Natural killer cell (primary cell): ENCODE results near the gene KIAA1586. TPM values are rescaled to one million over a fixed set of nuclear protein-coding genes. Genes with fewer than 3 reads are reported as not detected.

Source experiments
- ATAC-seq, 3 donors: fragments of 150-1000 bp in 2 of 3; fragments of 200-7000 bp in 1 of 3; cut with Tn5 transposase; 1 replicate in 1 of 3; 2 replicates in 2 of 3; pipeline ENCODE4 v1.10.0; 2021; ENCODE audit warnings: mild to moderate bottlenecking in 2 of 3, moderate library complexity in 2 of 3
- DNase-seq, 2 donors: peaks; one replicate each; pipeline versions ENCODE4 v3.0.0 to v3.0.0-alpha.2; 2013 to 2021; ENCODE audit warnings: mixed read lengths in 1 of 2
- H3K27ac ChIP-seq: one replicate; pipeline ENCODE4 v1.5.1; 2013; ENCODE audit warnings: mild to moderate bottlenecking, low read length
- H3K27me3 ChIP-seq: one replicate; pipeline ENCODE4 v1.6.1; 2013; ENCODE audit warnings: low read length; ENCODE audit not compliant: control insufficient read depth, insufficient read depth
- H3K36me3 ChIP-seq: one replicate; pipeline ENCODE4 v1.6.1; 2013; ENCODE audit warnings: low read length; ENCODE audit not compliant: control insufficient read depth, insufficient read depth
- H3K4me1 ChIP-seq: one replicate; pipeline ENCODE4 v1.6.1; 2013; ENCODE audit warnings: low read length; ENCODE audit not compliant: control insufficient read depth, insufficient read depth
- H3K4me3 ChIP-seq: one replicate; pipeline ENCODE4 v1.5.1; 2013; ENCODE audit warnings: low read length
- H3K9me3 ChIP-seq: one replicate; pipeline ENCODE4 v1.6.1; 2013; ENCODE audit warnings: low read length; ENCODE audit not compliant: control insufficient read depth, insufficient read depth
- H3K27ac Mint-ChIP-seq, 2 donors: one replicate each; pipeline ENCODE4 v1.8.0; 2022; ENCODE audit warnings: mild to moderate bottlenecking in 2 of 2, mixed read lengths in 2 of 2, moderate library complexity in 1 of 2
- H3K27me3 Mint-ChIP-seq, 2 donors: one replicate each; pipeline ENCODE4 v1.8.0; 2022; ENCODE audit warnings: low read depth in 2 of 2, mixed read lengths in 2 of 2
- H3K36me3 Mint-ChIP-seq: one replicate; pipeline ENCODE4 v1.8.0; 2022; ENCODE audit warnings: mixed read lengths
- H3K4me1 Mint-ChIP-seq, 2 donors: one replicate each; pipeline ENCODE4 v1.8.0; 2022; ENCODE audit warnings: mixed read lengths in 2 of 2
- H3K4me3 Mint-ChIP-seq: one replicate; pipeline ENCODE4 v1.8.0; 2022; ENCODE audit warnings: mild to moderate bottlenecking, moderate library complexity, mixed read lengths
- H3K9me3 Mint-ChIP-seq, 2 donors: one replicate each; pipeline ENCODE4 v1.8.0; 2022; ENCODE audit warnings: mixed read lengths in 2 of 2
- CTCF ChIP-seq: fragments of 200-600 bp; IDR thresholded peaks from one replicate; pipeline ENCODE4 v1.8.0; 2022; ENCODE audit warnings: antibody characterized with exemption
- WGBS: methylation state at CpG from one replicate; pipeline ENCODE4 v1.1.7; 2013; ENCODE audit warnings: missing lambda C conversion rate; ENCODE audit not compliant: insufficient coverage; 5-methylcytosine and 5-hydroxymethylcytosine counted together
- intact Hi-C: fragments of 100-400 bp; cut with micrococcal nuclease; formaldehyde crosslinking; loops from one replicate; pipeline ENCODE4 v1.14.2; 2022
- total RNA-seq, 4 donors: library from RNA; stranded (reverse); fragments of 120-200 nt in 1 of 4; gene quantifications; one replicate each; pipeline versions ENCODE4 v1.2.3 to v1.2.4, GENCODE V29; 2013 to 2022

Gene KIAA1586
- total RNA-seq, 3 donors from 2014 or later (not counting 1 experiment from before 2014, with no cell fraction given): 11.2 to 14.2 (median 12.3) TPM

GRCh38 chr6:57075092-57075491 is 28.6 kb downstream of the KIAA1586 start:
- H3K36me3 Mint-ChIP-seq: no peaks in the 10 kb centered on the region
- TF ChIP-seq CTCF: no peak

GRCh38 chr6:57078531-57079207 is 32.2 kb downstream of the KIAA1586 start:
- Mint-ChIP-seq H3K4me3 (no peak overlapping the region), H3K27ac (no peak overlapping the region), H3K36me3 (no peaks in the 10 kb centered on the region), H3K4me1 (no peaks in the 10 kb centered on the region), H3K9me3 (no peaks in the 10 kb centered on the region), H3K27me3 (no peaks in the 10 kb centered on the region)
- DNase-seq: no peak
- Histone ChIP-seq H3K27ac (no peak overlapping the region), H3K27me3 (no peaks in the 10 kb centered on the region), H3K9me3 (no peaks in the 10 kb centered on the region), H3K4me1 (no peaks in the 10 kb centered on the region), H3K36me3 (no peaks in the 10 kb centered on the region), H3K4me3 (no peak overlapping the region)
- TF ChIP-seq CTCF: no peak
- no peak for ATAC-seq
- intact Hi-C loops: no loop called here
- no CpG with 5 or more reads among the region's 1 CpG for WGBS

More at GRCh38 chr6:57075092-57075491, 28.6 kb downstream of the KIAA1586 start:
- Mint-ChIP-seq H3K4me1 (no peaks in the 10 kb centered on the region), H3K4me3 (no peak overlapping the region), H3K27ac (no peak overlapping the region), H3K27me3 (no peaks in the 10 kb centered on the region), H3K9me3 (no peaks in the 10 kb centered on the region)
- Histone ChIP-seq H3K27me3 (no peaks in the 10 kb centered on the region), H3K36me3 (no peaks in the 10 kb centered on the region), H3K27ac (no peak overlapping the region), H3K4me1 (no peaks in the 10 kb centered on the region), H3K9me3 (no peaks in the 10 kb centered on the region), H3K4me3 (no peak overlapping the region)
- ATAC-seq: no peak
- DNase-seq: no peak
- intact Hi-C loops: no loop called here

GRCh38 chr6:57085471-57085870 is 39.0 kb downstream of the KIAA1586 start:
- ATAC-seq (no peak), DNase-seq (no peak)
- H3K4me1 Mint-ChIP-seq: peaks cover 8% of the 10 kb centered on the region in 2 donors
- Histone ChIP-seq H3K9me3 (no peaks in the 10 kb centered on the region), H3K27ac (no peak overlapping the region), H3K36me3 (no peaks in the 10 kb centered on the region), H3K4me3 (no peak overlapping the region), H3K27me3 (no peaks in the 10 kb centered on the region), H3K4me1 (peaks cover 2% of the 10 kb centered on the region)
- intact Hi-C loops: no loop called here
- H3K27ac Mint-ChIP-seq: no peak overlapping the region
- no peaks in the 10 kb centered on the region for H3K9me3 Mint-ChIP-seq
- no peaks in the 10 kb centered on the region for H3K36me3 Mint-ChIP-seq
- no peaks in the 10 kb centered on the region for H3K27me3 Mint-ChIP-seq
- 81% methylated on average over 1 of the region's 2 CpGs for WGBS
- TF ChIP-seq CTCF: no peak
- no peak overlapping the region for H3K4me3 Mint-ChIP-seq

- no peaks in the 10 kb centered on the region for H3K9me3 ChIP-seq
- no peak for TF ChIP-seq CTCF
- peaks cover 6% of the 10 kb centered on the region for H3K4me1 ChIP-seq
- DNase-seq (no peak), ATAC-seq (no peak)
- Mint-ChIP-seq H3K27me3 (no peaks in the 10 kb centered on the region), H3K9me3 (no peaks in the 10 kb centered on the region), H3K4me1 (peaks cover 15% of the 10 kb centered on the region in 2 donors), H3K27ac (no peak overlapping the region), H3K4me3 (no peak overlapping the region), H3K36me3 (no peaks in the 10 kb centered on the region)
- no peaks in the 10 kb centered on the region for H3K27me3 ChIP-seq
- no peaks in the 10 kb centered on the region for H3K36me3 ChIP-seq
- intact Hi-C loops: no loop called here
- WGBS: 100% methylated on average over 1 of the region's 1 CpG
- H3K4me3 ChIP-seq: no peak overlapping the region
- no peak overlapping the region for H3K27ac ChIP-seq
Observed at GRCh38 chr6:57086843-57087242, 40.4 kb downstream of the KIAA1586 start.
